NCI-H1436 treated with DMSO at 0.1 percent for 48 hours (cell line): ENCODE results near the gene SLC66A3.

Experiments used
- DNase-seq: peaks from one replicate; lab custom pipeline; 2025; lab: John Stamatoyannopoulos, UW

The SLC66A3 gene

DNA sequence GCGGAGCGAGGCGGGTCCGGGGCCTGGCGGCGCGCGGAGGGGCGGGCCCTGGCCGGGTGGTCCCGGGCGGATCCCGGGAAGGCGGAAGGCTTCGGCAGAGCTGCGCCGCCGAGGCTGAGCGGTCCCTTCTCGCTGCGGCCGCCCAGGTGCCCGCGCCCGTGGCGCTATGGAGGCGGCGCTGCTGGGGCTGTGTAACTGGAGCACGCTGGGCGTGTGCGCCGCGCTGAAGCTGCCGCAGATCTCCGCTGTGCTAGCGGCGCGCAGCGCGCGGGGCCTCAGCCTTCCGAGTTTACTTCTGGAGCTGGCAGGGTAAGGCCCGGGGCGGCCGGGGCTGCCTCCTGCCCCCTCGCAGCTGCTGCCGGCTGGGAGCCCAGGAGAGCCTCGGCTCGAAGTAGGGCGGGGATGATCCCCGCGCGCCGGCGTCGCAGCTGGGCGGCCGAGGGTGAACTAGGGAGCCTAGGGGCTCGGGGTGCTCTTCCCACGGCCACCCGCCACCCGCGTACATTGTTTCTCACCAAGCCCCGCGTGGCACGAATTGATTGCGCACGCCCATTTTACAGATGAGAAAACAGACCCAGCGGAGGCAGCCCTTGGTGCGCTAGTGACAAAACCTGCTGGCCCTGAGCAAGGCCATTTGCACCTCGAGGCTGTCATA, at the start of gene SLC66A3:
TSS of gene SLC66A3 (plus strand) at position 87 of the 655 bp plus-strand sequence. CDS start at position 167, 80 bp downstream.
- no peak for DNase-seq

DNA sequence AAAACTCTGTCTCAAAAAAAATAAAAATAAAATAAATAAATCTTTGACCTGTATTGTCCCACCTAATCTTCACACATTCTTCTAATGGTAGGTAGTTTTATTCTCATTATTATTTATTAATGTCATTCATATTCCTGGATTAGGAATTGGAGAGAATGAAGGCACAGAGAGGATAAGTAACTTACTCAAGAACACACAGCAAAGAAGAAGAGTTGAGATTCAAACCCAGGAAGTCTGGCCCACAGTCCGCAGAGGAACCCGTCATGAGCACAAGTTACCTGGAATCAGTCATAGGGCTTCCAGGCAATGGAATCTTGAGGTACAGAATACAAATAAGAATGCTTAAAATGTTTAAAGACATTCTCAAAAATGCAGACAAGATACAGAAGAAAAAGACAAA, 46.3 kb upstream of the SLC66A3 start:
- no peak for DNase-seq

DNA sequence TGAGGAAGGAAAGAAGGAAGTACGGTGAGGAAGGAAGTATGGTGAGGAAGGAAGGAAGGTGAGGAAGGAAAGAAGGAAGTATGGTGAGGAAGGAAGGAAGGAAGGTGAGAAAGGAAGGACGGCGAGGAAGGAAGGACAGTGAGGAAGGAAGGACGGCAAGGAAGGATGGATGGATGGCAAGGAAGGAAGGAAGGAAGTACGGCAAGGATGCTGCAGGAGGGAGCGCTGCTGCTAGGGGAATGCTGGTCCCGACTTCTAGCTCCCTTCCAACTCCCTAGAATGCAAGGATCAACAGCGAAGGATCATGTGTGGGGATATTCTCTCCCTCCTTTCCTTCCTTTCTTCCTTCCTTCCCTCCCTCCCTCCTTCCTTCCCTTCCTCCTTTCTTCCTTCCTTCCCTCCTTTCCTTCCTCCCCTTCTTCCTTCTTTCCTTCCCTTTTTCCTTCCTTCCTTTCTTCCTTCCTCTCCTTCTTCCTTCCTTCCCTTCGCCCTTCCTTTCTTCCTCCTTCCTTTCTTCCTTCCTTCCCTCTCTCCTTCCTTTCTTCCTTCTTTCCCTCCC, 42.3 kb upstream of the SLC66A3 start:
- no peak for DNase-seq

GRCh38 chr2:11117776-11118175, 37.5 kb upstream of the SLC66A3 start:
- DNase-seq = no peak

GRCh38 chr2:11118761-11119160, 36.5 kb upstream of the SLC66A3 start:
- DNase-seq = no peak

DNA sequence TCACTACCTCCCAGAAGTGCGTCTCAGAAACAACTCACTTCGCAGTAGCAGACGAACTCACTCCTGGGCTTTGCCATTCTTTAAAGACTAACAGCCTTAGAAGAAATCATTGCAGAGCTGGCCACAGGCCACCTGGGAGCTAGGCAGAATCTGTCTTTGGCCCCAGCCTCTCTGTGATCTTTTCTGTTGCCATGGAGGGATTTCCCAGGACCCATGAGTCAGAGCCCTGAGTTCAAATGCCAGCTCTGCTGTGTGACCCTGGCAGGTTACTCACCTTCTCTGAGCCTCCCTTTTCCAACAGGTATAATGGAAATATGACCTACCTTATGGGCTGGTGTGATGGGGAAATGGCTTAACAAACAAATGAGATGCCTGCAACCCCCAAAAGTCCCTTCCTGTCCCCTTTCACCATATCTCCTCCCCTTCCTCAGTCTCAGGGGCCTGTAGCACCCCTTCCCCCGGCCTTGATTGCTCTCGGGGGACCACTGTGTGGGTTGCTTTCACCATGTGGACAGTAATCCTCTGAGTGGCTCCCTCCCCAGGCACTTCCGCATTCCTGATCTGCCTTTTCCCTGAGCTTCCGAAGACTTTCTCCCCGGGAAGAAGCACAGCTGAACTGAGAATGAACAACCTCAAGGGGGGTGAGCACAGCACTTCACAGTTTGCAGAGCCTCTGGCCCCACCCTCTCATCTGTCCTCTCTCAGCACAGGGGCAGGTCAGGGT, 34.0 kb upstream of the SLC66A3 start:
- DNase-seq = no peak

DNA sequence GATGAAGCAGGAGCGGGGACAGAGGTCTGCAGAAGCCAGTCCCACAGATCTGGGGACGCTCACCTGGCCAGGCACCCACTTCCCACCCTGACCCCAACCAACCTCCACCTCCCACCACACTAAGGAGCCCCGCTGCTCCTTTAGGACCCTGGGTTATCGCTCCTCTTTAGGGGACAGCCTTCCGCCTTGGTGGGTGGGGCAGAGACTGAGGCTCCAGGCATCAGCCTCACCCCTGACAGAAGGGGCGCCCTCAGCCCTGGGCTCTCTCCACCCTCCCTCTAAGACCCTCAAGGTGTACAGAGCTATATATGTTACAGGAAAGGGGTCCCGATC, 33.5 kb upstream of the SLC66A3 start:
- DNase-seq = no peak

- no peak for DNase-seq
These were observed 32.9 kb upstream of the SLC66A3 start for GRCh38 chr2:11122380-11122779.

- DNase-seq = no peak
These were observed 32.1 kb upstream of the SLC66A3 start for GRCh38 chr2:11123001-11123809.

- peak; percentile 6 for DNase-seq
These were observed 31.2 kb upstream of the SLC66A3 start for GRCh38 chr2:11123856-11124759.

DNA sequence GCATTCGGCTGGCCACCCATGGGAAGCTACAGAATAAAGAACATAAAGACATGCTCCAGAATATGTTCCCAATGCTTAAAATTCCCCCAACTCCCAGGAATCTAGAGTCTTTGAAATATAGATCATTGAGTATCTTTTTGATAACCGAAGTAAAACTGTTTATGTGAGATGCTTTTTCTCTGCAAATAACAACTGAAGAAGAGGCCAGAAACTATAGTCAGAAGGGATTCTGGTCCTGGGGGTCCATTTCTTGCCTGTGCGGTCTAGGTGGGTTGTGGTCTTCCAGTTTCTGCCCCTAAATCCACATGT, 30.6 kb upstream of the SLC66A3 start:
- no peak for DNase-seq

GRCh38 chr2:11127761-11128160, 27.5 kb upstream of the SLC66A3 start:
- DNase-seq = no peak

DNA sequence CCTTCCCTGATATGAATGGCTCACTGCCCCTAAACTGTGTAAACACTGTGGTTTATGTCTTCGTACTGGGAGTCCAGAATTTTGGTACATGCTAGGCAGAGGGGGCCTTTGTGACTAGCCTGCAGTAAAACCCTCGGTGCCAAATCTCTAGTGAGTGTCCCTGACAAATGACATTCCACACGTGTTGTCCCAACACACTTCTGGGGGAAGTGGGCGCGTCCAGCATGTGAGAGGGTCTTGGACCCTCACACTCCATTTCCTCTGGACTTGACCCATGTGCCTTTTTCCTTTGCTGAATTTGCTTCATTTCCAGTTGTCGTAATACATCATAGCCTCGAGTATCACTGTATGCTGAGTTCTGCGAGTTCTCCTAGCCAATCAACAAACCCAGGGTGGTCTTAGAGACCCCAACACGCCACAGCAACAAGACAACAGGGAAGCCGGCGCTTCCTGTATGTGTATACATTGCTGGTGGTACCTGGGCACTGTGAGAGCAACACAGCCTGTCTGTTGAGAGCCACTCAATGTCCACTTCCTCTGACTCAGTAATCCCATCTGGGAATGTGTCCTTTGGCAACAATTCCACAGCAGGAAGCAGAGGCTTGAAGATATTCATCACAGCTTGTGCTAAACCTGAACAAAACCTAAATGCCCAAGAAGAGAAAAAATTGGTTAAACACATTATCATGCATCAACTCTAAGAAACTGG, 26.9 kb upstream of the SLC66A3 start:
- DNase-seq = no peak

GRCh38 chr2:11129598-11130449, 25.4 kb upstream of the SLC66A3 start:
- peak; percentile 13 for DNase-seq

GRCh38 chr2:11131166-11131920, 23.9 kb upstream of the SLC66A3 start:
- no peak for DNase-seq

DNA sequence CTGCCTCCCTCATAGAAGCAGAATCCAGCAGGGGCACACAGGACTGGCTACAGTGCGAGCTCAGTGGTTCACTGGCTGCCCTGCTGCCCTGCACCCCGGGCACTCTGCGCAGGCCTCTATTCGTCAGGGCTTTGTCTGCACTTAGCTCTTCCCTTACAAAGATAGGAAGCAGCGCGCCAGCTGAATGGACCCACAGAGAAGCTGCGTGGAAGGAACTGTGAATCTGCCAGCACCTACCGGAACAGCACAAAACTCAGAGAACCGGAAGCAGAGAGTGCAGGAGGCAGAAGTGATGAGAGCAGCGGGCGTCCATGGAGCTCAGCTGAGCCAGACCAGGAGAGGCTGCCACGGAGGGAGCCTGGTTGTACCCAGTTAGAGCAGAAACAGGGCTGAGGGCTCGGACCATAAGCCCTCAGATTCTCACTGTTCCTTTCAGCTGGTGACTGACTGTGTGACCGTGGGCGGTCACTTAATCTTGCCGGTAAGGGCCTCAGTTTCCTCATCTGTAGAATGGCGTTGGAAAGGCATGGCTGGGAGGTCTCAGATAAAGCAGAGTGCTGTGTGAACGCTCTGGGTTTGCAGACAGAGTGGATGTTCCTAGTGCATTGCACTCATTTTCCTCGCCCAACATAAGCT, 23.1 kb upstream of the SLC66A3 start:
- no peak for DNase-seq

DNA sequence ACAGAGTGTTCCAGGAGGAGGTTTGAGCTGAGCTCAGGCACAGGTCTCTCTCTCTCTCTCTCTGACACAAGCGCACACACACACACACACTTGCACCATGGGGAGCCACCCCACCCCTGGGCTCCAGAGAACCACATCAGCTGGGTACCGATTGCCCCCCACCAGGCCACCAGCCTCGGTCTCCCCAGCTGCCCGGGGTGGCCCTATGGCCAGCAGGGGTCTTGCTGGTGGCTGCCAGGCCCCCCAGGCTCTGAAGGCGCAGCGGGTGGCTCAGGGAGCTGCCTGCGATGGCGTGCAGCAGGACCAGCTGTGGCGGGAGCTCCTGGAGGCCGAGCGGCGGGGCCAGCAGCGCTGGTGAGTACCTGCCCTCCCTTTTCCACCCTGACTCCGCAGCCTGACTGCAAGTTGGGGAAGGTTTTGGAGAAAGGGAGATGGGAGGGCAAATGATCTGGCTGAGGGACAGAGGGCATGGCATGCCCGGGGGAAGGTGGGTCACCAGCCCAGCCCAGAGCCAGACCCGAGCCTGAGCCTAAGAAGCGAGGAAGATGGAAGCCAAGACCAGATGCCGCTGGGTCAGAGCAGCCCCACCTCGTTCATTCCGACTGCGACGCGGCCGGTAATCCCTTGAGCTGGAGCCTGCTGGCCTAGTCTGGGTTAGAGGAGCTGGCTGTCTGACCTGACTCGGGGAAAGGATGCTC, 21.9 kb upstream of the SLC66A3 start:
- no peak for DNase-seq

DNA sequence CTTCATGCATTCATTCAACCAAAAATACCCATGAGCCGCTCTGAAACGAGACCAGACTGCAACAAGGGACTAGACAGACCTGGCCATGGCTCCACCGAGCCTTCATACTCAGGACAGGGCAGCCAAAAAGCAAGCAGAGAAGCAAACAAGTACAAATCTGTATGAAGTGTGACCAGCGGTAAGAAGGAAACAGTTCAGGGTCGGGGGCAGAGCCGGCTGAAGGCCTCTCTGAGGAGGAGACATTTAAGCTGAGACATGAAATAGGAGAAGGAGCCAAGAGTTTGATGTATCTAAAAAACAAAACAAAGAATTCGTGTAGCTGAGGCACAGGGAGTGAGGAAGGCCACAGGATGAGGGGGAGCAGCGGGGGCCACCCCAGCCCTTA, 21.3 kb upstream of the SLC66A3 start:
- no peak for DNase-seq
